HCT116 (cell line): Measurements from ENCODE around the gene MAP4. TPM values are rescaled to one million over a fixed set of nuclear protein-coding genes. Genes with fewer than 3 reads are reported as not detected.

Experiments used
- ATAC-seq: fragments of 200-7000 bp; cut with Tn5 transposase; 2 replicates; pipeline ENCODE4 v1.9.1; 2020; ENCODE audit warnings: mild to moderate bottlenecking, moderate library complexity
- BruUV-seq: library from RNA; stranded (reverse); fragments of 400-500 nt; replicated peaks from 2 replicates; lab custom pipeline; 2021; lab: Mats Ljungman, UMichigan
- CTCF ChIA-PET: fragments of 300-600 bp; sonication (Branson Sonifier 250); formaldehyde crosslinking; loops from one replicate; lab custom pipeline; 2021; ENCODE audit warnings: antibody characterized with exemption; lab: Charles Lee
- POLR2A ChIA-PET: fragments of 300-600, 350-600 bp; sonication (Branson Sonifier 250); formaldehyde crosslinking; loops from one replicate; lab custom pipeline; 2021; ENCODE audit warnings: antibody characterized with exemption; lab: Charles Lee
- RAD21 ChIA-PET, 2 experiments: fragments of 300-600 bp; sonication (Branson Sonifier 250); formaldehyde crosslinking; loops; one replicate each; lab custom pipeline; 2023; ENCODE audit warnings: low total read pairs in 2 of 2; ENCODE audit not compliant: uncharacterized antibody in 2 of 2, unreplicated experiment in 2 of 2, low non-redundant PET in 1 of 2; lab: Charles Lee
- DNase-seq: peaks from one replicate; pipeline ENCODE4 v3.0.0-alpha.2; 2010; ENCODE audit warnings: low read depth, low spot score
- H2AFZ ChIP-seq: fragments of 200-600 bp; shearing (Covaris generic), sonication (generic); 2 replicates; pipeline ENCODE4 v1.6.1; 2017; ENCODE audit warnings: low read depth, mixed run types, mixed read lengths, antibody characterized with exemption, low read length; ENCODE audit not compliant: poor library complexity, severe bottlenecking
- H3K27ac ChIP-seq: 2 replicates; pipeline ENCODE4 v1.5.1; 2012; ENCODE audit warnings: low read depth, low read length
- H3K27me3 ChIP-seq: fragments of 200-600 bp; sonication (generic); 2 replicates; pipeline ENCODE4 v1.6.1; 2016; ENCODE audit warnings: mixed run types, low read length, mixed read lengths; ENCODE audit not compliant: insufficient read depth
- H3K36me3 ChIP-seq, 2 experiments: fragments of 200-500 bp in 1 of 2; fragments of 200-600 bp in 1 of 2; sonication (Bioruptor generic) in 1 of 2; sonication (generic) in 1 of 2; 2 replicates each; pipeline versions ENCODE4 v1.5.1 to v1.6.1; 2014 to 2016; ENCODE audit warnings: low read length in 2 of 2, inconsistent platforms in 1 of 2, mixed read lengths in 1 of 2, mixed run types in 1 of 2; ENCODE audit not compliant: insufficient read depth in 2 of 2, control insufficient read depth in 1 of 2
- H3K4me1 ChIP-seq, 2 experiments: fragments of 200-600 bp in 1 of 2; sonication (generic) in 1 of 2; 2 replicates each; pipeline versions ENCODE4 v1.5.1 to v1.6.1; 2012 to 2017; ENCODE audit warnings: low read length in 2 of 2, inconsistent platforms in 1 of 2, mild to moderate bottlenecking in 1 of 2, mixed read lengths in 1 of 2, mixed run types in 1 of 2, moderate library complexity in 1 of 2; ENCODE audit not compliant: insufficient read depth in 2 of 2, control insufficient read depth in 1 of 2
- H3K4me2 ChIP-seq: fragments of 200-600 bp; sonication (generic); 2 replicates; pipeline ENCODE4 v1.6.1; 2017; ENCODE audit warnings: mixed run types, low read length, mixed read lengths
- H3K4me3 ChIP-seq, 2 experiments: fragments of 200-600 bp in 1 of 2; sonication (generic) in 1 of 2; replicated peaks in 1 of 2; 2 replicates each; pipeline ENCODE4 v1.5.1; 2011 to 2016; ENCODE audit warnings: low read length in 2 of 2, control low read depth in 1 of 2, low read depth in 1 of 2, mild to moderate bottlenecking in 1 of 2, mixed read lengths in 1 of 2, mixed run types in 1 of 2
- H3K79me2 ChIP-seq: fragments of 200-600 bp; sonication (generic); 2 replicates; pipeline ENCODE4 v1.6.1; 2017; ENCODE audit warnings: mild to moderate bottlenecking, mixed run types, low read length, moderate library complexity, mixed read lengths; ENCODE audit not compliant: insufficient read depth
- H3K9ac ChIP-seq: fragments of 200-600 bp; sonication (generic); 2 replicates; pipeline ENCODE4 v1.6.1; 2016; ENCODE audit warnings: low read length, mixed read lengths
- H3K9me2 ChIP-seq: fragments of 200-600 bp; sonication (generic), shearing (Covaris generic); 2 replicates; pipeline ENCODE4 v1.6.1; 2017; ENCODE audit warnings: mixed run types, mild to moderate bottlenecking, moderate library complexity; ENCODE audit not compliant: insufficient read depth
- H3K9me3 ChIP-seq, 2 experiments: fragments of 200-500 bp in 1 of 2; fragments of 200-600 bp in 1 of 2; sonication (Bioruptor generic) in 1 of 2; sonication (generic) in 1 of 2; 2 replicates each; pipeline ENCODE4 v1.6.1; 2014 to 2017; ENCODE audit warnings: low read length in 2 of 2, mixed read lengths in 2 of 2, inconsistent platforms in 1 of 2, low read depth in 1 of 2, mild to moderate bottlenecking in 1 of 2, mixed run types in 1 of 2, moderate library complexity in 1 of 2; ENCODE audit not compliant: control insufficient read depth in 1 of 2, insufficient read depth in 1 of 2
- H4K20me1 ChIP-seq: fragments of 200-600 bp; sonication (generic), shearing (Covaris generic); 2 replicates; pipeline ENCODE4 v1.6.1; 2017; ENCODE audit warnings: mixed run types, mild to moderate bottlenecking, moderate library complexity; ENCODE audit not compliant: insufficient read depth
- CEBPB ChIP-seq: IDR thresholded peaks from 2 replicates; pipeline ENCODE4 v1.6.1; 2012; ENCODE audit warnings: low read depth
- EGR1 ChIP-seq: IDR thresholded peaks from 2 replicates; pipeline ENCODE4 v1.6.1; 2012; ENCODE audit warnings: low read depth
- EZH2 ChIP-seq: fragments of 200-600 bp; sonication (generic); IDR thresholded peaks from 2 replicates; pipeline ENCODE4 v1.6.1; 2017; ENCODE audit warnings: antibody characterized with exemption, mixed run types
- EZH2phosphoT487 ChIP-seq: fragments of 200-600 bp; IDR thresholded peaks from 2 replicates; pipeline ENCODE4 v1.6.1; 2018; ENCODE audit warnings: antibody characterized with exemption, borderline replicate concordance
- POLR2A ChIP-seq: IDR thresholded peaks from 2 replicates; pipeline ENCODE4 v1.7.0; 2011; ENCODE audit warnings: borderline replicate concordance; ENCODE audit not compliant: insufficient read depth, insufficient read length; ENCODE audit errors: extremely low read depth
- RAD21 ChIP-seq: IDR thresholded peaks from 2 replicates; pipeline ENCODE4 v1.6.1; 2012; ENCODE audit warnings: low read depth, mild to moderate bottlenecking
- REST ChIP-seq: IDR thresholded peaks from 2 replicates; pipeline ENCODE4 v1.6.1; 2012; ENCODE audit warnings: low read depth
- SIN3A ChIP-seq: IDR thresholded peaks from 2 replicates; pipeline ENCODE4 v1.6.1; 2012; ENCODE audit warnings: low read depth
- SP1 ChIP-seq: IDR thresholded peaks from 2 replicates; pipeline ENCODE4 v1.6.1; 2012; ENCODE audit warnings: low read depth
- SRF ChIP-seq: IDR thresholded peaks from 2 replicates; pipeline ENCODE4 v1.6.1; 2012; ENCODE audit warnings: low read depth
- TCF7L2 ChIP-seq: IDR thresholded peaks from 2 replicates; pipeline ENCODE4 v1.7.0; 2011; ENCODE audit warnings: borderline replicate concordance, inconsistent platforms; ENCODE audit not compliant: insufficient read depth, insufficient read length; ENCODE audit errors: extremely low read depth
- ZBTB33 ChIP-seq: IDR thresholded peaks from 2 replicates; pipeline ENCODE4 v1.6.1; 2011; ENCODE audit warnings: mild to moderate bottlenecking, low read length, moderate library complexity; ENCODE audit not compliant: insufficient replicate concordance; ENCODE audit errors: extremely low read depth
- ZNF274 ChIP-seq: fragments of 200-500 bp; sonication (Bioruptor generic); IDR thresholded peaks from 2 replicates; pipeline ENCODE4 v1.6.1; 2014; ENCODE audit warnings: mild to moderate bottlenecking, low read depth, low read length, inconsistent platforms
- intact Hi-C: fragments of 100-400 bp; cut with micrococcal nuclease; formaldehyde crosslinking; loops from 2 replicates; pipeline ENCODE4 v1.10.0; 2022
- total RNA-seq: library from RNA; stranded (reverse); gene quantifications from one replicate; pipeline ENCODE4 v1.2.1, GENCODE V29; 2021; ENCODE audit not compliant: unreplicated experiment

Gene MAP4
- total RNA-seq, 1 experiment from 2014 or later, result 200 TPM

GRCh38 chr3:47895241-47895640, 121.0 kb downstream of the MAP4 start:
- intact Hi-C loops, result no loop called here
- no TSS peak for BruUV-seq
- Histone ChIP-seq H3K4me1 (no peaks in the 10 kb centered on the region), H3K9me3 (no peaks in the 10 kb centered on the region), H3K27ac (no peak overlapping the region), H3K27me3 (no peaks in the 10 kb centered on the region), H3K9ac (no peak overlapping the region), H3K4me2 (no peak overlapping the region), H3K9me2 (no peaks in the 10 kb centered on the region), H3K79me2 (0 out of 2 replicates have a peak, but pooled peaks cover 9% of the 10 kb centered on the region), H3K4me3 (no peak overlapping the region)
- DNase-seq (no peak), ATAC-seq (no peak)
- ChIA-PET POLR2A (no interaction called here), RAD21 (no interaction called here)
- TF ChIP-seq TCF7L2 (no peak), REST (no peak), SP1 (no peak)
- TF ChIP-seq, all 23 proteins: peak for 0
- Histone ChIP-seq H4K20me1 (peaks cover 7% of the 10 kb centered on the region; the same call in 1 of the 2 replicates), H3K36me3 (peaks cover 3 to 11% of the 10 kb centered on the region in 2 experiments; a peak in 3 of 4 replicates), H2AFZ (no peak overlapping the region)
- CTCF ChIA-PET, result no interaction called here

- peaks cover 3 to 11% of the 10 kb centered on the region in 2 experiments; a peak in 3 of 4 replicates for H3K36me3 ChIP-seq
- 0 out of 2 replicates have a peak, but pooled peaks cover 4% of the 10 kb centered on the region for H3K79me2 ChIP-seq
- no peak overlapping the region for H3K4me3 ChIP-seq
- H3K9ac ChIP-seq, result no peak overlapping the region
- H2AFZ ChIP-seq, result no peak overlapping the region
- TF ChIP-seq POLR2A (no peak), EGR1 (no peak), EZH2phosphoT487 (no peak), SP1 (no peak), RAD21 (no peak), SRF (no peak), ZNF274 (no peak), ZBTB33 (no peak), EZH2 (no peak), SIN3A (no peak), CEBPB (no peak)
- H3K9me2 ChIP-seq, result no peaks in the 10 kb centered on the region
- CTCF ChIA-PET, result no interaction called here
- no peak for ATAC-seq
- no TSS peak for BruUV-seq
- peaks cover 7% of the 10 kb centered on the region; the same call in 1 of the 2 replicates for H4K20me1 ChIP-seq
- no peak overlapping the region for H3K4me2 ChIP-seq
- H3K27me3 ChIP-seq, result no peaks in the 10 kb centered on the region
- POLR2A ChIA-PET, result interaction anchor here (0.6 kb wide), 1 partner anchor 12 kb away, joined by 3 read pairs; no protein-coding TSS in a partner anchor
- no peak overlapping the region for H3K27ac ChIP-seq
- no peak for DNase-seq
- intact Hi-C loops, result no loop called here
- RAD21 ChIA-PET, result no interaction called here
- no peaks in the 10 kb centered on the region for H3K4me1 ChIP-seq
- no peaks in the 10 kb centered on the region for H3K9me3 ChIP-seq
Measured at GRCh38 chr3:47892286-47893040, 123.8 kb downstream of the MAP4 start.
